ENCODE data around the gene METRN.
A peak's percentile ranks its signal among the peaks of the same experiment; 100 is the strongest.
"Not testable (repeated sequence)": the region's sequence is repeated elsewhere in the genome, so short reads cannot be mapped to it uniquely, and the experiment has no call there.

Gene METRN

DNA sequence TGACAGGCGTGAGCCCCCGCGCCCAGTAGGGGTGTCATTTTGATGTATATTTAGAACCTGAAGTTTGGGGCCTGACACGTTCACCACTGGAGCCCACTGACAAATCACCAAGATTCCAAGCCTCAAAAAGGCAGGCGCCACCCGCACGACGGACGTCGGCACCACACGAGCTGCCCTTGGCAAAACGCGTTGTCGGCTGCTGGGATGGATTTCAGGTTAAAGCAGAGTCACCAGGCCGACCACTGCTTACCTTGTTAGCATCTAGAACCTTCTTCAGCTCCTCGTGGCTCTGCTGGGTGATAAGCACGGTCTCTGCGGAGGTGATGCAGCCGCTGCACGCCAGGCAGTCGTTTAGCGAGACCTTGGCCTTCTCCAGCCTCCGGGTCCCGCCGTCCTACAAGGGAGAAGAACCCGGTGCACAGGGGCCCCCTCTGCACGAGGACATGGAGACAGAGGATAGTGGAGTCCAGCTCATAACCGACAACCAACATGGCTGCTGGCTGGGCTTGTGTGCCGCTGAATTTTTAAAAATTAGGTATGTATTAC, 22.1 kb downstream of the METRN start:
- no peak overlapping the region for H3K4me3 ChIP-seq (ENCODE audit: low read depth in 1 of 2, low read length in 2 of 2)
- no peaks in the 10 kb centered on the region for H3K27me3 ChIP-seq (ENCODE audit: low read depth, low read length)
- peaks cover 0 to 20% of the 10 kb centered on the region in 2 donors for H3K4me1 ChIP-seq (ENCODE audit: control insufficient read depth in 1 of 2, insufficient read depth in 2 of 2, low read length in 2 of 2)
- H3K27ac ChIP-seq (ENCODE audit: low read length) = no peak overlapping the region
- H3K36me3 ChIP-seq (ENCODE audit: control insufficient read depth in 1 of 2, insufficient read depth in 2 of 2, low read length in 2 of 2) = peaks cover 14 to 61% of the 10 kb centered on the region in 2 donors
- H3K9me3 ChIP-seq (ENCODE audit: control insufficient read depth in 1 of 2, low read length in 2 of 2) = no peaks in the 10 kb centered on the region

- peak overlapping the region; percentile 61 to 97 for H3K4me3 ChIP-seq (ENCODE audit: low read depth in 1 of 2, low read length in 2 of 2)
- peaks cover 0 to 20% of the 10 kb centered on the region in 2 donors for H3K4me1 ChIP-seq (ENCODE audit: control insufficient read depth in 1 of 2, insufficient read depth in 2 of 2, low read length in 2 of 2)
- peaks cover 14 to 33% of the 10 kb centered on the region in 2 donors for H3K36me3 ChIP-seq (ENCODE audit: control insufficient read depth in 1 of 2, insufficient read depth in 2 of 2, low read length in 2 of 2)
- H3K27me3 ChIP-seq (ENCODE audit: low read depth, low read length) = no peaks in the 10 kb centered on the region
- no peak overlapping the region for H3K27ac ChIP-seq (ENCODE audit: low read length)
- no peaks in the 10 kb centered on the region for H3K9me3 ChIP-seq (ENCODE audit: control insufficient read depth in 1 of 2, low read length in 2 of 2)
These were observed 24.9 kb downstream of the METRN start for GRCh38 chr16:739560-740458.

DNA sequence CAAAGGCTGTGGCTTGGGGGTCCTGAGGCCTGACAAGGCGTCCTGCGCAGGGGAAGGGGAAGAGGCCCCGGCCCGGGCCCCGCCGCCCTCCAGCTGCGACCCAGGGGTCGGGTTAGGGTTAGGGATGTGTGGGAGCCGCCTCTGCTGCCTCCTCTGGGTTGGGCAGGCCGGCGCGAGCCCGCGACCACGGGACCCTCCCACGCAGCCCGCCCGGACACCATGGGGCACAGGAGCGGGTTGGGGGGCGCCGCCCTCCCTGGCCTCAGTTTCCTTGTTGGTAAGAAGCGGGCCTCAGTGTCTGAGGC, 25.5 kb downstream of the METRN start:
- Histone ChIP-seq H3K27me3 (ENCODE audit: low read depth, low read length) (no peaks in the 10 kb centered on the region), H3K9me3 (ENCODE audit: control insufficient read depth in 1 of 2, low read length in 2 of 2) (no peaks in the 10 kb centered on the region), H3K27ac (ENCODE audit: low read length) (peak overlapping the region; percentile 31), H3K36me3 (ENCODE audit: control insufficient read depth in 1 of 2, insufficient read depth in 2 of 2, low read length in 2 of 2) (peaks cover 14 to 27% of the 10 kb centered on the region in 2 donors), H3K4me1 (ENCODE audit: control insufficient read depth in 1 of 2, insufficient read depth in 2 of 2, low read length in 2 of 2) (peaks cover 0 to 20% of the 10 kb centered on the region in 2 donors), H3K4me3 (ENCODE audit: low read depth in 1 of 2, low read length in 2 of 2) (peak overlapping the region; percentile 61 to 97)

DNA sequence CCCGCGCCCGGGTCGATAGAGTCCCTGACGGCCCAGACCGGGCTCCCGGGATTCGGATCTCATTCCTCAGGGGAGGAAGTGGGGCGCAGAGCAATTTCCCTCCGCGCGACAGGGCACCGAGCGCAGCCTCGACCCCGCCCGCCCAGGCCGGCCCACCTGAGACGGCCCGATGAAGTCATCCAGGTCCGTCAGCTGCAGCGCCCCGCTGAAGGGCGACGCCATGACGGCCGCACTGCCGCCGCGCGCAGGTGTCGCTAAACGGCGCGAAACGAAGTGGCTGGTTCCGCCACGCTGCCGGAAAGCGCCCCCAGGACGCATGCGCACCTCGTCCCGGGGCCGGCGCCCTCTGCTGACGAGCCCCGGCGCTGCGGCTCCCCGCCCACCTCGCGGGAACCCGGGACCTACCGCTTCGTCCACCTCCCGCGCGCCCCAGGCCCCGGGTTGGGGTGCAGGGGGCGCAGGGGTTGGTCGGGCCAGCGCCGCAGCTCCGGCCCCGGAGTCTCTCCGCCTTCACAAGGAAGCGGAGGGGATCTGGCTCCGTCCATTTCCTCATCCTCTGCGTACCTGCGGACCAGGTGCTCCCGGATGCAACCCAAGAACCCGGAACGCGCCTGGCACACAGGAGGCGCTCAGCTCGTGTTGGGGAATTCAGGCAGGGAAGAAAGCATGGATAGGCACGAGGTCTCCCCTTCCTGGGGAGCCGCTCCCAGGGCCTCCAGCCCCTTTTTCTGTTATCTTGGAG, 26.0 kb downstream of the METRN start, which contains the start of gene CIAO3:
Gene CIAO3 (minus strand): TSS at position 234 of the 742 bp plus-strand sequence. CDS start 12 bp downstream, at position 222.
- H3K4me1 ChIP-seq (ENCODE audit: control insufficient read depth in 1 of 2, insufficient read depth in 2 of 2, low read length in 2 of 2) = peaks cover 0 to 20% of the 10 kb centered on the region in 2 donors
- peak within 1 kb of the TSS; percentile 31 for H3K27ac ChIP-seq (ENCODE audit: low read length)
- H3K9me3 ChIP-seq (ENCODE audit: control insufficient read depth in 1 of 2, low read length in 2 of 2) = no peaks in the 10 kb centered on the region
- peaks cover 10 to 21% of the 10 kb centered on the region in 2 donors for H3K36me3 ChIP-seq (ENCODE audit: control insufficient read depth in 1 of 2, insufficient read depth in 2 of 2, low read length in 2 of 2)
- H3K4me3 ChIP-seq (ENCODE audit: low read depth in 1 of 2, low read length in 2 of 2) = peak within 1 kb of the TSS; percentile 61 to 97
- no peaks in the 10 kb centered on the region for H3K27me3 ChIP-seq (ENCODE audit: low read depth, low read length)

- Histone ChIP-seq H3K36me3 (ENCODE audit: control insufficient read depth in 1 of 2, insufficient read depth in 2 of 2, low read length in 2 of 2) (peaks cover 4 to 10% of the 10 kb centered on the region in 2 donors), H3K9me3 (ENCODE audit: control insufficient read depth in 1 of 2, low read length in 2 of 2) (no peaks in the 10 kb centered on the region), H3K4me1 (ENCODE audit: control insufficient read depth in 1 of 2, insufficient read depth in 2 of 2, low read length in 2 of 2) (peaks cover 0 to 20% of the 10 kb centered on the region in 2 donors), H3K27ac (ENCODE audit: low read length) (no peak overlapping the region), H3K27me3 (ENCODE audit: low read depth, low read length) (no peaks in the 10 kb centered on the region), H3K4me3 (ENCODE audit: low read depth in 1 of 2, low read length in 2 of 2) (no peak overlapping the region)
These were observed 27.2 kb downstream of the METRN start for GRCh38 chr16:741986-742629.

DNA sequence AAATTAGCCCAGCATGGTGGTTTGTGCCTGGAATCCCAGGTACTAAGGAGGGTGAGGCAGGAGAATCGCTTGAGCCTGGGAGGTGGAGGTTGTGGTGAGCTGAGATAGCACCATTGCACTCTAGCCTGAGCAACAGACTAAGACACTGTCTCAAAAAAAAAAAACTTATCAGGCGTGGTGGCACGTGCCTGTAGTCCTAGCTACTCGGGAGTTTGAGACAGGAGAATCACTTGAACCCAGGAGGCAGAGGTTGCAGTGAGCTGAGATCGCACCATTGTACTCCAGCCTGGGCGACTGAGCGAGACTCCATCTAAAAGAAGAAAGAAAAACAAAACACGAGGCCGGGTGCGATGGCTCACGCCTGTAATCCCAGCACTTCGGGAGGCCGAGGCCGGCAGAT, 28.0 kb downstream of the METRN start:
- peaks cover 0 to 20% of the 10 kb centered on the region in 2 donors for H3K4me1 ChIP-seq (ENCODE audit: control insufficient read depth in 1 of 2, insufficient read depth in 2 of 2, low read length in 2 of 2)
- H3K27me3 ChIP-seq (ENCODE audit: low read depth, low read length); H3K27ac ChIP-seq (ENCODE audit: low read length); H3K36me3 ChIP-seq (ENCODE audit: control insufficient read depth in 1 of 2, insufficient read depth in 2 of 2, low read length in 2 of 2); H3K9me3 ChIP-seq (ENCODE audit: control insufficient read depth in 1 of 2, low read length in 2 of 2); H3K4me3 ChIP-seq (ENCODE audit: low read depth in 1 of 2, low read length in 2 of 2): not testable (repeated sequence)

DNA sequence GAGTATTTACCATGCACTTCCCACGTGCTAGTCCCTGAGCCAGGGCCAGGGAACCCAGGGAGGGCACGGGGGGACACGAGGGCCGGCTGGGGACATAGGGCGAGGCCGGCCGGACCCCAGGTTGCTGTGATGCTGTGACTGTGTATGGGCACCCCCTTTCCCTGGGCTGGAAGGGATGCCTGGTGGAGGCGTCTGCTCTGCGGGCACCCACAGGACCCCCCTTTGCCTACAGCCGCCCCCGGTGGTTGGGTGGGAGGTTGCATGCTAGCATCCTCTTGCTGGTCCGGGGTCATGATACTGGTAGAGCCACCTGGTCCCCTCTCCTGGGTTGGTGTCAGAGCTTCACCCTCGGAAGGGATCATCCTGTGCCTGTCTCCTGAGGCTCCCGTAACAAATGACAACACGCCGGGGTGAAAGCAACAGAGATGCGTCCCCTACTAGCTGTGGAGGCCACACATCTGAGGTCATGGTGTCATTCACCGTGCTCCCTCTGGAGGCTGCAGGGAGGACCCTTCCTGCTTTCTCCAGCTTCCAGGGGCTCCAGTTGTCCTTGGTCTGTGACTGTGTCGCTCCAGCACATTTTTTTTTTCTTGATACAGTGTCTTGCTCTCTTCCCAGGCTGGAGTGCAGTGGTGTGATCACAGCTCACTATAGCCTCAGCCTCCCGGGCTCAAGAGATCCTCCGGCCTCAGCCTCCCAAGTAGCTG, 29.0 kb downstream of the METRN start:
- H3K4me3 ChIP-seq (ENCODE audit: low read depth in 1 of 2, low read length in 2 of 2) = no peak overlapping the region
- no peaks in the 10 kb centered on the region for H3K9me3 ChIP-seq (ENCODE audit: control insufficient read depth in 1 of 2, low read length in 2 of 2)

GRCh38 chr16:745739-746138, 30.8 kb downstream of the METRN start:
- H3K27ac ChIP-seq (ENCODE audit: low read length) = no peak overlapping the region
- H3K36me3 ChIP-seq (ENCODE audit: control insufficient read depth in 1 of 2, insufficient read depth in 2 of 2, low read length in 2 of 2) = no peaks in the 10 kb centered on the region
- H3K4me3 ChIP-seq (ENCODE audit: low read depth in 1 of 2, low read length in 2 of 2) = no peak overlapping the region
- no peaks in the 10 kb centered on the region for H3K27me3 ChIP-seq (ENCODE audit: low read depth, low read length)
- no peaks in the 10 kb centered on the region for H3K9me3 ChIP-seq (ENCODE audit: control insufficient read depth in 1 of 2, low read length in 2 of 2)
- peaks cover 0 to 6% of the 10 kb centered on the region in 2 donors for H3K4me1 ChIP-seq (ENCODE audit: control insufficient read depth in 1 of 2, insufficient read depth in 2 of 2, low read length in 2 of 2)

More for the DNA sequence above, 29.0 kb downstream of the METRN start:
- peaks cover 0 to 20% of the 10 kb centered on the region in 2 donors for H3K4me1 ChIP-seq (ENCODE audit: control insufficient read depth in 1 of 2, insufficient read depth in 2 of 2, low read length in 2 of 2)
- H3K36me3 ChIP-seq (ENCODE audit: control insufficient read depth in 1 of 2, insufficient read depth in 2 of 2, low read length in 2 of 2) = no peaks in the 10 kb centered on the region
- no peak overlapping the region for H3K27ac ChIP-seq (ENCODE audit: low read length)
- H3K27me3 ChIP-seq (ENCODE audit: low read depth, low read length) = no peaks in the 10 kb centered on the region

DNA sequence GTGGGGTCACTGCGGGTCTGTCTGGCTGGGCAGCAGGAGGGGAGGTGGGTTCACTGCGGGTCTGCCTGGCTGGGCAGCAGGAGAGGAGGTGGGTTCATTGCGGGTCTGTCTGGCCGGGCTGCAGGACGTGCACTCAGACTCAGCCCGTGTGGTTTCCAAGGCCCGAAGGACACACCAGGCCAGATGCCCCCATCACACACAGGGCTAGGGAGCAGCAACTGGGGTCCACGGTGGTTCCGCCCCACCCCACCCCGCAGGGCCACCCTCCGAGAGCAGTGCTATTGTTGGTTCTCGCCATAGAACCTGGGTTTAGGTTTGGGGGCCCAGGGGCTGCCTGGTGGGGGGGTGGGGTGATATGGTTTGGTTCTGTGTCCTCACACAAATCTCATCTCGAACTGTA, 31.7 kb downstream of the METRN start:
- no peak overlapping the region for H3K27ac ChIP-seq (ENCODE audit: low read length)
- H3K4me3 ChIP-seq (ENCODE audit: low read depth in 1 of 2, low read length in 2 of 2) = no peak overlapping the region
- peaks cover 5% of the 10 kb centered on the region for H3K27me3 ChIP-seq (ENCODE audit: low read depth, low read length)
- H3K36me3 ChIP-seq (ENCODE audit: control insufficient read depth in 1 of 2, insufficient read depth in 2 of 2, low read length in 2 of 2) = no peaks in the 10 kb centered on the region
- H3K4me1 ChIP-seq (ENCODE audit: control insufficient read depth in 1 of 2, insufficient read depth in 2 of 2, low read length in 2 of 2) = no peaks in the 10 kb centered on the region
- no peaks in the 10 kb centered on the region for H3K9me3 ChIP-seq (ENCODE audit: control insufficient read depth in 1 of 2, low read length in 2 of 2)

- no peaks in the 10 kb centered on the region for H3K4me1 ChIP-seq (ENCODE audit: control insufficient read depth in 1 of 2, insufficient read depth in 2 of 2, low read length in 2 of 2)
- H3K27me3 ChIP-seq (ENCODE audit: low read depth, low read length) = peaks cover 5% of the 10 kb centered on the region
These were observed 33.2 kb downstream of the METRN start for GRCh38 chr16:747978-748746.

More at GRCh38 chr16:747978-748746, 33.2 kb downstream of the METRN start:
- Histone ChIP-seq H3K27ac (ENCODE audit: low read length) (no peak overlapping the region), H3K36me3 (ENCODE audit: control insufficient read depth in 1 of 2, insufficient read depth in 2 of 2, low read length in 2 of 2) (no peaks in the 10 kb centered on the region), H3K4me3 (ENCODE audit: low read depth in 1 of 2, low read length in 2 of 2) (no peak overlapping the region), H3K9me3 (ENCODE audit: control insufficient read depth in 1 of 2, low read length in 2 of 2) (no peaks in the 10 kb centered on the region)
